Prostate gland (tissue), 2 donors: ENCODE results near the gene PEG3. TPM values are rescaled to one million over a fixed set of nuclear protein-coding genes. Genes with fewer than 3 reads are reported as not detected.

ENCODE experiments used
- DNase-seq: peaks from one replicate; pipeline ENCODE4 v3.0.0-alpha.2; 2019; ENCODE audit warnings: low spot score
- H3K27ac ChIP-seq, 2 donors: fragments of 200-600 bp; sonication (generic); 2 replicates each; pipeline ENCODE4 v1.5.1; 2017 to 2019
- H3K27me3 ChIP-seq: fragments of 200-600 bp; sonication (generic); replicated peaks from 2 replicates; pipeline ENCODE4 v1.5.1; 2019; ENCODE audit not compliant: insufficient read depth
- H3K36me3 ChIP-seq, 2 donors: fragments of 200-600 bp; sonication (generic); 1 replicate in 1 of 2; 2 replicates in 1 of 2; pipeline versions ENCODE4 v1.5.1 to v1.8.1; 2017 to 2019
- H3K4me1 ChIP-seq: fragments of 200-600 bp; sonication (generic); replicated peaks from 2 replicates; pipeline ENCODE4 v1.5.1; 2019
- H3K4me3 ChIP-seq, 2 donors: fragments of 200-600 bp; sonication (generic); 2 replicates each; pipeline ENCODE4 v1.5.1; 2017 to 2019
- H3K9me3 ChIP-seq: fragments of 200-600 bp; sonication (generic); 2 replicates; pipeline ENCODE4 v1.5.1; 2017
- POLR2A ChIP-seq: fragments of 450-650 bp; IDR thresholded peaks from one replicate; pipeline ENCODE4 v1.6.1; 2016; ENCODE audit warnings: antibody characterized with exemption, mild to moderate bottlenecking
- POLR2AphosphoS5 ChIP-seq: sonication (generic); formaldehyde crosslinking; IDR thresholded peaks from one replicate; pipeline ENCODE4 v1.6.1; 2017; ENCODE audit warnings: antibody characterized with exemption
- WGBS: methylation state at CpG from one replicate; pipeline ENCODE4 v1.1.5; 2018; 5-methylcytosine and 5-hydroxymethylcytosine counted together
- intact Hi-C: fragments of 100-400 bp; cut with DNase I; formaldehyde crosslinking; loops from one replicate; pipeline ENCODE4 v1.14.2; 2022
- total RNA-seq, 2 donors: library from RNA; depleted of rRNA; stranded (reverse); fragments of >200 nt; gene quantifications; one replicate each; pipeline ENCODE4 v1.1.0, GENCODE V29; 2016
- TF ChIP-seq, protein P1 (sequence below), 4 experiments: fragments of 200-600 bp in 2 of 4; fragments of 450-650 bp in 2 of 4; sonication (generic) in 2 of 4; IDR thresholded peaks; 1 replicate in 3 of 4; 2 replicates in 1 of 4; pipeline ENCODE4 v1.5.1; 2016 to 2019; ENCODE audit warnings: antibody characterized with exemption in 4 of 4, mild to moderate bottlenecking in 2 of 4, moderate library complexity in 2 of 4

The PEG3 gene
- total RNA-seq: 100 to 1,000 TPM in 1 of 2 donors, 1 to 10 TPM in 1; 6.1 to 101 TPM

DNA sequence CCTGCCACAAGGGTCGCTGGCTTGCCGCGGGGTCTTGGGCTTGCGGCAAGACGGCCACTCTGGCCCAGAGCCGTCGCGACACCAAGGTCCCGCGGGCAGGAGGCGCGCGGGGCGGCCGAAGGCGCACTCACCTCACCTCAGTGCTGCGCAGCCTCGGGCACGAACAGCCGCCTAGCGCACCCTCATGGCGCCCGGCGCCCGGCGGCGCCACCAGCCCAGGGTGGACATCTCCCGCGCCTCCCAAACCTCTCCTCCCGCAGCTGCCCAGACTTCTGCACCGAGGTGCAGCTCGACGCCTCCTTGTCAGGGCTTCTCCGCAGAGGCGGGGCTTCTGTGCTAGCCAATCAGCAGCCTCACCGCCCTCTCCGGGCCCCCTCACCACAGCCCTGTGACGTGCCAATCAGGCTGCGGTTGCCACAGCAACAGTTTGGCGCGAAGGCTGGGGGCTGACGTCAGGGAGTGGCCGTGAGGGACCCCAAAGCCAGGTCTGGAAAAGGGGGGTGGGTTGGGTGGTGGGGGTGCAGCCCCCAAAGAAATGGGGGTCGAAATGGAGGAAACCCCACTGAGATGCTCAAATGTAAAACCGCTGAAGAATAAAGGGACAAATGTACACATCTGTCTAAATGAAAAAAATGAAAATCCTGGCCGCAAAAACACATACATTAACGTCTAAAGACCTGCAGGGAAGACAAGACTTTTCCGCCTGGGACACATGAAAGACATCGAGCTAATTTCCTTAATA lies at the start of gene PEG3, which contains the start of gene ZIM2:
Gene PEG3, minus strand, starts transcription at position 276 of the 742 bp plus-strand sequence. CDS start 16,071 bp downstream, outside the sequence.
Gene ZIM2, minus strand, starts transcription at position 276 of the 742 bp plus-strand sequence. CDS start 16,449 bp downstream, outside the sequence.
- no peaks in the 10 kb centered on the region for H3K4me1 ChIP-seq
- intact Hi-C loops: no loop called here
- peak within 1 kb of the TSS; percentile 31 to 90 for H3K27ac ChIP-seq
- no peaks in the 10 kb centered on the region for H3K9me3 ChIP-seq
- H3K36me3 ChIP-seq: no peaks in the 10 kb centered on the region
- no peak for TF ChIP-seq POLR2A
- TF ChIP-seq POLR2AphosphoS5: no peak
- TF ChIP-seq, protein P1, sequence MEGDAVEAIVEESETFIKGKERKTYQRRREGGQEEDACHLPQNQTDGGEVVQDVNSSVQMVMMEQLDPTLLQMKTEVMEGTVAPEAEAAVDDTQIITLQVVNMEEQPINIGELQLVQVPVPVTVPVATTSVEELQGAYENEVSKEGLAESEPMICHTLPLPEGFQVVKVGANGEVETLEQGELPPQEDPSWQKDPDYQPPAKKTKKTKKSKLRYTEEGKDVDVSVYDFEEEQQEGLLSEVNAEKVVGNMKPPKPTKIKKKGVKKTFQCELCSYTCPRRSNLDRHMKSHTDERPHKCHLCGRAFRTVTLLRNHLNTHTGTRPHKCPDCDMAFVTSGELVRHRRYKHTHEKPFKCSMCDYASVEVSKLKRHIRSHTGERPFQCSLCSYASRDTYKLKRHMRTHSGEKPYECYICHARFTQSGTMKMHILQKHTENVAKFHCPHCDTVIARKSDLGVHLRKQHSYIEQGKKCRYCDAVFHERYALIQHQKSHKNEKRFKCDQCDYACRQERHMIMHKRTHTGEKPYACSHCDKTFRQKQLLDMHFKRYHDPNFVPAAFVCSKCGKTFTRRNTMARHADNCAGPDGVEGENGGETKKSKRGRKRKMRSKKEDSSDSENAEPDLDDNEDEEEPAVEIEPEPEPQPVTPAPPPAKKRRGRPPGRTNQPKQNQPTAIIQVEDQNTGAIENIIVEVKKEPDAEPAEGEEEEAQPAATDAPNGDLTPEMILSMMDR (IDR thresholded peaks at IDR 0.05): no peak
- 65% methylated on average over 49 of the region's 49 CpGs for WGBS
- H3K4me3 ChIP-seq: peak within 1 kb of the TSS; percentile 35 to 37
- no peaks in the 10 kb centered on the region for H3K27me3 ChIP-seq
- DNase-seq: no peak

DNA sequence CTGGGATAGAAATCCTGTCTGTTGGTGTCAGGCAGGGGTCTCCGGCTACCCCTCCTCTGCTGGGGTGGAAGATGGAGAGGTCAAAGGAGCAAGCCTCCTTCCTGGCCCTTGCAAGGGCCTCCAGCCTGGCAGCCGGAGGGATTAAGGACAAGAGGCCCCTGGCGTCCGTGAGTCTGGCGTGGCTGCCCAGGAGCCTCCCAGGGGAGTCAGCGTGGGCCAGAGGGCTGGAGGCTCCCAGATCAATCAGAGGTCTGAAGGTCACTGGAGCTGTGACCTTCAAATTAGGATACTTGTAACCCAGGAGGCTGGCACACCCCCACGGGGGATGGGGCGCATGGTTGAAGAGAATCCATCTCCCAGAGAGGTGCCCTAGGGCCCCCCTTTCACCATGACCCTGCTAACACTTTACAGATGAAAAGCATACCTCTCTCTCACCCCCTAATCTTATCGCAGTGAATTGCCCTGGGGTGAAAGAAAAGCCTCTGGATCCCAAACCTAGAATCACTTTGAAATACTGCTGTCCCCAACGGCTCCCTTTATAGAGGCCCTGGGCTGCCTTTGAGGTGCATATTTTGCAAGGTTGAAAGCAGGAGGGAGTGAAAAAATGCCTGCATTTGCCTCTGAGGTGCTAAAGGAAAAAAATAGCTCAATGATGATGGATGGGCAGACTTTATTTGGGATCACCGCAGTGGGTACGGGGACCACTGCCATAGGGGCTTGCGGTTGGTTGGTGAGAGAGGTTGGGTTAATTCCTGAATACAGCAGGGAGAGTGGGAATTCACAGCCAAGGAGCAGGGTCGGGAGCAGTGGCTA lies 44.9 kb upstream of the PEG3 start:
- DNase-seq: no peak
- Histone ChIP-seq H3K27me3 (no peaks in the 10 kb centered on the region), H3K9me3 (no peaks in the 10 kb centered on the region), H3K4me3 (no peak overlapping the region), H3K36me3 (no peaks in the 10 kb centered on the region), H3K4me1 (no peaks in the 10 kb centered on the region), H3K27ac (no peak overlapping the region)
- intact Hi-C loops: no loop called here
- 27% methylated on average over 14 of the region's 14 CpGs for WGBS
- TF ChIP-seq, protein P1 (IDR thresholded peaks at IDR 0.05): no peak
- TF ChIP-seq POLR2A: no peak
- TF ChIP-seq POLR2AphosphoS5: no peak

DNA sequence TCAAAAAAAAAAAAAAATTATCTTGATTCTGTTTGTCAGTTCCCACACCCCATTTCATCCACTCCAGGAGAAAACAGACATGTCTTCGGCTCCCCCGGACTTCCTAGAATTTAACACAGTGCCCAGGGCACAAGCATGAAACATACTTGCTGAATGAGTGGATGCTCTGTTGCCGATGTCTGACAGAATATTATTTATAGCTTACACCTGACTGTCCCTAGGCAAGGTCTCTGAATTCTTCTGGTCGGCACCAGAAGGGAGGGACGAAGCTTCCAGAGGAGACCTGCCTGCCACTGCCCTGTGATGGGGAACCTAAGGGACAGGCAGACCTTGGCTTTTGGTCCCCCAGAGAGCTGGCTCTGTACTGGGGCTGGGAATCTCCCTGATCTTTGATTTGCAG lies 43.9 kb upstream of the PEG3 start:
- WGBS: 56% methylated on average over 5 of the region's 5 CpGs
- TF ChIP-seq, protein P1 (IDR thresholded peaks at IDR 0.05): no peak
- TF ChIP-seq POLR2AphosphoS5 (no peak), POLR2A (no peak)
- H3K4me3 ChIP-seq: no peak overlapping the region
- H3K27ac ChIP-seq: no peak overlapping the region
- no peaks in the 10 kb centered on the region for H3K4me1 ChIP-seq
- no peak for DNase-seq
- no peaks in the 10 kb centered on the region for H3K36me3 ChIP-seq
- H3K27me3 ChIP-seq: no peaks in the 10 kb centered on the region
- no peaks in the 10 kb centered on the region for H3K9me3 ChIP-seq
- intact Hi-C loops: no loop called here

DNA sequence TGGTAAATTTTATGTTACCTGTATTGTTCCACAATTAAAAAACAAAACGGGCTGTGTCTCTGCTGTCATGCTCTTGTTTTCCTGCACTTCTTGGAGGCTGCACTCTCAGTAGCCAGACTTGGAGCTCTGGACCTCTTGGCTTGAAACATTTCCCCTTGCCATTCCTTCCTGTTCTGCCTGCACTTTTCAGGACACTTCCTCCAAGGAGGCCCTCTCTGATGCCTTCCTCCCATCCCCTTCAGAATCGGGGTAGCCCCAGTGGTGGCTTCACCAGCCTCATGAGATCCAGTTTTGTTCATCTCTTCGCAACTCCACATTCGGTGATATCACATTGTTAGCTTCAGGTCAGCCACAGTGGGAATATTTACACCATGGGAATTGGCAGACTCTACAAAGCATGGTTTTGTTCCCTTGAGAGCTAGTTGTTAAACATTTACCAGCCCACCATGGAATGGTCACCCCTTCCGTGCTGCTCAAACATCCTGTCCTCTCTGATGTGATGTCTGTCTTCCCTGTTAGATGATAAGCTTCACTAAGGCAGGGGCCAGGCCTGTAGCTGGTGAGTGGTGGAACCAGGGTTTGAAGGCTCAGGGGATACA lies 40.2 kb upstream of the PEG3 start:
- intact Hi-C loops: no loop called here
- H3K36me3 ChIP-seq: no peaks in the 10 kb centered on the region
- no peaks in the 10 kb centered on the region for H3K4me1 ChIP-seq
- no peak for DNase-seq
- H3K27me3 ChIP-seq: no peaks in the 10 kb centered on the region
- WGBS: 87% methylated on average over 5 of the region's 5 CpGs
- TF ChIP-seq POLR2A: no peak
- TF ChIP-seq, protein P1 (IDR thresholded peaks at IDR 0.05): no peak
- TF ChIP-seq POLR2AphosphoS5: no peak
- no peak overlapping the region for H3K4me3 ChIP-seq
- H3K9me3 ChIP-seq: no peaks in the 10 kb centered on the region
- H3K27ac ChIP-seq: no peak overlapping the region
